Measurements from ENCODE around the gene EFL1.

GRCh38 chr15:82137261-82137660 lies 125.3 kb downstream of the EFL1 start:
- TF ChIP-seq CTCF (IDR thresholded peaks at IDR 0.05; ENCODE audit: low read length) (no peak), EZH2 (IDR thresholded peaks at IDR 0.05; ENCODE audit: borderline replicate concordance, low read length) (no peak)

All from OCI-LY1 (cell line).